Testis (tissue), 2 donors: Measurements from ENCODE around the gene ITGA6.

Experiments
- POLR2A ChIP-seq: fragments of 450-650 bp; IDR thresholded peaks from one replicate; pipeline ENCODE4 v1.6.1; 2017; ENCODE audit warnings: antibody characterized with exemption, mild to moderate bottlenecking, moderate library complexity
- TF ChIP-seq, protein P1 (sequence below), 3 experiments: fragments of 450-650 bp in 2 of 3; fragments of 200-600 bp in 1 of 3; sonication (generic) in 1 of 3; IDR thresholded peaks; one replicate each; pipeline ENCODE4 v1.5.1; 2016 to 2019; ENCODE audit warnings: antibody characterized with exemption in 3 of 3, mild to moderate bottlenecking in 2 of 3, moderate library complexity in 1 of 3

GRCh38 chr2:172429301-172429968, 2.0 kb downstream of the ITGA6 start:
- no peak for TF ChIP-seq POLR2A
- TF ChIP-seq, protein P1, sequence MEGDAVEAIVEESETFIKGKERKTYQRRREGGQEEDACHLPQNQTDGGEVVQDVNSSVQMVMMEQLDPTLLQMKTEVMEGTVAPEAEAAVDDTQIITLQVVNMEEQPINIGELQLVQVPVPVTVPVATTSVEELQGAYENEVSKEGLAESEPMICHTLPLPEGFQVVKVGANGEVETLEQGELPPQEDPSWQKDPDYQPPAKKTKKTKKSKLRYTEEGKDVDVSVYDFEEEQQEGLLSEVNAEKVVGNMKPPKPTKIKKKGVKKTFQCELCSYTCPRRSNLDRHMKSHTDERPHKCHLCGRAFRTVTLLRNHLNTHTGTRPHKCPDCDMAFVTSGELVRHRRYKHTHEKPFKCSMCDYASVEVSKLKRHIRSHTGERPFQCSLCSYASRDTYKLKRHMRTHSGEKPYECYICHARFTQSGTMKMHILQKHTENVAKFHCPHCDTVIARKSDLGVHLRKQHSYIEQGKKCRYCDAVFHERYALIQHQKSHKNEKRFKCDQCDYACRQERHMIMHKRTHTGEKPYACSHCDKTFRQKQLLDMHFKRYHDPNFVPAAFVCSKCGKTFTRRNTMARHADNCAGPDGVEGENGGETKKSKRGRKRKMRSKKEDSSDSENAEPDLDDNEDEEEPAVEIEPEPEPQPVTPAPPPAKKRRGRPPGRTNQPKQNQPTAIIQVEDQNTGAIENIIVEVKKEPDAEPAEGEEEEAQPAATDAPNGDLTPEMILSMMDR (IDR thresholded peaks at IDR 0.05) = no peak
